PC-9 (cell line): ENCODE data around the gene AGTPBP1. TPM values are rescaled to one million over a fixed set of nuclear protein-coding genes. Genes with fewer than 3 reads are reported as not detected.

ENCODE experiments used
- BruUV-seq: library from RNA; stranded (reverse); fragments of 400-500 nt; replicated peaks from 2 replicates; lab custom pipeline; 2021; lab: Mats Ljungman, UMichigan
- CTCF ChIA-PET: fragments of 300-600 bp; sonication (Branson Sonifier 250); formaldehyde crosslinking; loops from one replicate; lab custom pipeline; 2022; ENCODE audit warnings: antibody characterized with exemption; lab: Charles Lee
- POLR2A ChIA-PET: fragments of 300-600 bp; sonication (Branson Sonifier 250); formaldehyde crosslinking; loops from one replicate; lab custom pipeline; 2022; ENCODE audit warnings: antibody characterized with exemption; ENCODE audit not compliant: unreplicated experiment; lab: Charles Lee
- DNase-seq, 2 experiments: peaks; one replicate each; pipeline versions ENCODE4 v3.0.0 to v3.0.0-alpha.2; 2015 to 2022; ENCODE audit warnings: mixed read lengths in 1 of 2
- H2AFZ ChIP-seq: fragments of 200-600 bp; sonication (generic); 2 replicates; pipeline ENCODE4 v1.8.1; 2017; ENCODE audit warnings: antibody characterized with exemption
- H3F3A ChIP-seq: fragments of 200-600 bp; sonication (generic); 2 replicates; pipeline ENCODE4 v1.8.1; 2017; ENCODE audit warnings: antibody characterized with exemption, mild to moderate bottlenecking, low read depth; ENCODE audit not compliant: insufficient read depth
- H3K27ac ChIP-seq: fragments of 200-600 bp; sonication (generic); 2 replicates; pipeline ENCODE4 v1.6.1; 2016; ENCODE audit warnings: mixed run types
- H3K27me3 ChIP-seq: fragments of 200-600 bp; sonication (generic); 2 replicates; pipeline ENCODE4 v1.6.1; 2016; ENCODE audit warnings: low read depth, mixed run types; ENCODE audit not compliant: insufficient read depth
- H3K36me3 ChIP-seq: fragments of 200-600 bp; sonication (generic); 2 replicates; pipeline ENCODE4 v1.6.1; 2016; ENCODE audit warnings: low read depth, mixed run types
- H3K4me1 ChIP-seq: fragments of 200-600 bp; sonication (generic); replicated peaks from 2 replicates; pipeline ENCODE4 v1.6.1; 2016; ENCODE audit warnings: mixed run types; ENCODE audit not compliant: insufficient read depth
- H3K4me2 ChIP-seq: fragments of 200-600 bp; sonication (generic); 2 replicates; pipeline ENCODE4 v1.6.1; 2017; ENCODE audit warnings: mixed run types
- H3K4me3 ChIP-seq: fragments of 200-600 bp; sonication (generic); 2 replicates; pipeline ENCODE4 v1.6.1; 2016; ENCODE audit warnings: mixed run types
- H3K79me2 ChIP-seq: fragments of 200-600 bp; sonication (generic); 2 replicates; pipeline ENCODE4 v1.6.1; 2017; ENCODE audit warnings: low read depth, mixed run types
- H3K9me2 ChIP-seq: fragments of 200-600 bp; sonication (generic); 2 replicates; pipeline ENCODE4 v1.8.1; 2017; ENCODE audit warnings: mild to moderate bottlenecking; ENCODE audit not compliant: insufficient read depth
- H3K9me3 ChIP-seq: fragments of 200-600 bp; sonication (generic); 2 replicates; pipeline ENCODE4 v1.8.1; 2016; ENCODE audit warnings: low read depth; ENCODE audit not compliant: insufficient read depth
- H4K20me1 ChIP-seq: fragments of 200-600 bp; sonication (generic); 2 replicates; pipeline ENCODE4 v1.8.1; 2017; ENCODE audit not compliant: insufficient read depth
- CTCF ChIP-seq: fragments of 200-600 bp; sonication (generic); conservative IDR thresholded peaks from 2 replicates; pipeline ENCODE4 v1.6.1; 2017; ENCODE audit warnings: mixed run types, antibody characterized with exemption, mild to moderate bottlenecking, moderate library complexity
- EZH2 ChIP-seq: fragments of 200-600 bp; sonication (generic); IDR thresholded peaks from 2 replicates; pipeline ENCODE4 v1.8.0; 2017; ENCODE audit warnings: antibody characterized with exemption, low read depth
- intact Hi-C: fragments of 100-400 bp; cut with micrococcal nuclease; formaldehyde crosslinking; loops from one replicate; pipeline ENCODE4 v1.10.0; 2022; ENCODE audit not compliant: unreplicated experiment
- total RNA-seq: library from RNA; stranded (reverse); gene quantifications from 2 replicates; pipeline ENCODE4 v1.2.3, GENCODE V29; 2021

The AGTPBP1 gene
- total RNA-seq, 1 experiment from 2014 or later: 19.8 TPM

GRCh38 chr9:85510830-85511504 lies 230.8 kb downstream of the AGTPBP1 start:
- BruUV-seq: no TSS peak
- Histone ChIP-seq H3F3A (no peaks in the 10 kb centered on the region), H3K9me3 (no peaks in the 10 kb centered on the region), H2AFZ (no peak overlapping the region), H3K4me2 (no peak overlapping the region), H3K27ac (no peak overlapping the region), H3K79me2 (no peaks in the 10 kb centered on the region), H3K4me3 (no peak overlapping the region), H4K20me1 (no peaks in the 10 kb centered on the region), H3K4me1 (no peaks in the 10 kb centered on the region), H3K9me2 (no peaks in the 10 kb centered on the region), H3K27me3 (peaks cover 53% of the 10 kb centered on the region), H3K36me3 (no peaks in the 10 kb centered on the region)
- TF ChIP-seq CTCF (no peak), EZH2 (no peak)
- POLR2A ChIA-PET: interaction anchor here (0.7 kb wide), 1 partner anchor 955 kb away, joined by 6 read pairs; no protein-coding TSS in a partner anchor
- intact Hi-C loops: no loop called here
- DNase-seq: no peak
- CTCF ChIA-PET: interaction anchor here (0.5 kb wide), 1 partner anchor 26 kb away, joined by 3 read pairs; no protein-coding TSS in a partner anchor

GRCh38 chr9:85508616-85509015 lies 233.1 kb downstream of the AGTPBP1 start:
- CTCF ChIA-PET: no interaction called here
- no peak overlapping the region for H2AFZ ChIP-seq

GRCh38 chr9:85505612-85506011 lies 236.1 kb downstream of the AGTPBP1 start:
- Histone ChIP-seq H3F3A (no peaks in the 10 kb centered on the region), H2AFZ (no peak overlapping the region), H3K27me3 (peaks cover 74% of the 10 kb centered on the region), H3K4me3 (no peak overlapping the region), H3K9me3 (no peaks in the 10 kb centered on the region), H3K27ac (no peak overlapping the region), H4K20me1 (no peaks in the 10 kb centered on the region), H3K79me2 (no peaks in the 10 kb centered on the region), H3K9me2 (no peaks in the 10 kb centered on the region), H3K4me2 (no peak overlapping the region), H3K36me3 (no peaks in the 10 kb centered on the region), H3K4me1 (no peaks in the 10 kb centered on the region)
- DNase-seq: no peak
- BruUV-seq: no TSS peak
- intact Hi-C loops: no loop called here
- POLR2A ChIA-PET: no interaction called here
- CTCF ChIA-PET: no interaction called here
- TF ChIP-seq CTCF: no peak
- TF ChIP-seq EZH2: no peak

More at GRCh38 chr9:85508616-85509015, 233.1 kb downstream of the AGTPBP1 start:
- Histone ChIP-seq H3K4me1 (no peaks in the 10 kb centered on the region), H4K20me1 (no peaks in the 10 kb centered on the region), H3K27ac (no peak overlapping the region), H3K79me2 (no peaks in the 10 kb centered on the region), H3K9me3 (no peaks in the 10 kb centered on the region), H3K4me2 (no peak overlapping the region), H3F3A (no peaks in the 10 kb centered on the region), H3K4me3 (no peak overlapping the region), H3K9me2 (no peaks in the 10 kb centered on the region), H3K27me3 (peaks cover 76% of the 10 kb centered on the region), H3K36me3 (no peaks in the 10 kb centered on the region)
- DNase-seq: no peak
- POLR2A ChIA-PET: no interaction called here
- TF ChIP-seq EZH2 (no peak), CTCF (0 out of 2 replicates have a peak, but pooled peaks have one; percentile 20)
- intact Hi-C loops: no loop called here
- no TSS peak for BruUV-seq
